Measurements from ENCODE around the gene COPS9. TPM values are rescaled to one million over a fixed set of nuclear protein-coding genes. Genes with fewer than 3 reads are reported as not detected.

The COPS9 gene
- total RNA-seq, 4 donors from 2014 or later: 65.4 to 243 (median 149) TPM

- TF ChIP-seq CTCF (IDR thresholded peaks at IDR 0.05; ENCODE audit: low read depth): no peak
Observed at GRCh38 chr2:240105982-240106381, 30.1 kb downstream of the COPS9 start.

GRCh38 chr2:240103136-240103535 is 33.0 kb downstream of the COPS9 start:
- no peak for TF ChIP-seq CTCF (IDR thresholded peaks at IDR 0.05; ENCODE audit: low read depth)

DNA sequence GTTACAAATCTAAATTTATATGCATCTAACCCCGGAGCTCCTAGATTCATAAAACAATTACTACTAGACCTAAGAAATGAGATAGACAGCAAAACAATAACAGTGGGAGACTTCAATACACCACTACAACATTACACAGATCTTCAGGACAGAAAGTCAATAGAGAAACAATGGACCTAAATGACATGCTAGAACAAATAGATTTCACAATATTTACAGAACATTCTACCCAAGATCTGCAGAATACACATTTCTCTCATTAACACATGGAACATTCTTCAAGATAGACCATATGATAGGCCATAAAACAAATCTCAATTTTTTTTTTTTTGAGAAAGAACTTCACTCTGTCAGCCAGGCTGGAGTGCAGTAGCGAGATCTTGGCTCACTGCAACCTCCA is 37.8 kb downstream of the COPS9 start:
- no peak for TF ChIP-seq CTCF (IDR thresholded peaks at IDR 0.05; ENCODE audit: low read depth)

DNA sequence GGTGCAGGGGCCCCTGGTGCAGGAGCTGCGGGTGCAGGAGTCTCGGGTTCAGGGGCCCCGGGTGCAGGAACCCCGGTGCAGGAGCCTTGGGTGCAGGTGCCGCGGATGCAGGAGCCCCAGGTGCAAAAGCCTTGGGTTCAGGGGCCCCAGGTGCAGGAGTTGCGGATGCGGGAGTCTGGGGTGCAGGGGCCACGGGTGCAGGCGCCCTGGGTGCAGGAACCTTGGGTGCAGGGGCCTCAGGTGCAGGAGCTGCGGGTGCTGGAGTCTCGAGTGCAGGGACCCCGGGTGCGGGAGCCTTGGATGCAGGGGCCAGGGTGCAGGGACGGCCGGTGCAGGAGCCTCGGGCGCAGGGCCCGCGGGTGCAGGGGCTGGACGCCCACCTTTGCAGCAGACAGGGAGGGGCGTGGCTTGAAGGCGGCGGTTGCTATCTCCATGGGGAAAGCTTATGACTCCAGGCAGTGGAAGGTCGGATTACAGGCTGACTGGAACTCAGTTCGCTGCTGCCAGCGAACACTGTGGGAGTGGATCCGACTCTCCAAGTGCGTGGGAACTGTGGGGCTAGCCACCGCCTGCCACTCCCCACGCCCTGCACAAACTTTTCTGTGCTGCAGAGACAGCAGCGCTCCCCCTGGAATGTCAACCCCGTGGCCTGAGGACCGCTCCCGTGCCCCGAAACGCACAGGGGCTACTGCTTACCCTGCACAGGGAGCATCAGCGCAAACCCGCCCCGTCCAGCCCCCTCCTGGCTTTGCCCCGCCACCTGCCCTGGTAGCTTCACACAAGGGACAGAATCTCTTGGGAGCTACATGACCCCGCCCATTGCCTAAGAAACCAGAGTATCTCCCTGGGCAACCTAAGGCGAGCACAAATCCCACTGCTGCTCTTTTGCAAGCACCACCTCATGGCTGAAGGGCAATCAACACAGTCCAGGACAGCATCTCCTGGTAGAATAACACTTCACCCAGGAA is 40.3 kb downstream of the COPS9 start:
- no peak for TF ChIP-seq CTCF (IDR thresholded peaks at IDR 0.05; ENCODE audit: low read depth)

DNA sequence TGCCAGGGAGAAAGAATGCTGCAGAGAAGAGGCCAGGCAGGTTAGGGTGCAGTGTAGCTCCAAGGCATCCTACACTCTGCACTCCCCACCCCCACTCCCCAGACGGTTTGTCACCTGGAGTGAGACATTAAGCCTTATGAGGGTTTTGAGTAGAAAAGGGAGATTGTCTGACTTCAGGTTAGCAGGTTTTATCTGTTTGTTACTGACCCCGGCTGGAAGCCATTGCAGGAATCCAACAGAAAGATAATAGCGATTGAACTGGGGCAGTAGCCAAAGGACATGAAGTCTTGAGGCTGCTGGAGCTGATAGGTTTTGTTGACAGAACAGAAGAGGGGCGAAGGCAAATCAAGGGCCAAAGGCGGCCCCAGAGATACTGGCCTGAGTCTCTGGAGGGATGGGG is 46.8 kb downstream of the COPS9 start:
- TF ChIP-seq CTCF (IDR thresholded peaks at IDR 0.05; ENCODE audit: low read depth): no peak

DNA sequence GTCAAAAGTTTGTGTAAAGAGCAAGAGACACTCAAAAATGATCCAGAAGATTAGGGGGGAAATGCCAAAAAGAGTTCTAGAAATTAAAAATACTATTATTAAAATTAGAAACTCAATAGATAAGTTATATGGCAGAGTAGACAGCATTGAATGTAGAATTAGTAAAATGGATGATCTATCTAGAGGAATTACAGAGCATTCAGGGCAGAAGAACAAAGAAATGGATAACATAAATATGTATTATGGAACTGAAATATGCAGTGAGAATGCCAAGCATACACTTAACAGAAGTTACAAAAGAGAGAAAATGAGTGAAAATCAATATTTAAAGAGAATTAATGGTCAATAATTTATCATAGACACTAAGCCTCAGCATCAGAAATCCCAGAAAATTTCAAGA is 49.5 kb downstream of the COPS9 start:
- TF ChIP-seq CTCF (IDR thresholded peaks at IDR 0.05; ENCODE audit: low read depth): no peak

Other genes starting within 250 kb of the COPS9 start
- gene NDUFA10, start 111.0 kb downstream of the COPS9 start, total RNA-seq: 100 to 1,000 TPM in 1 of 4 donors, 10 to 100 TPM in 3; 53.6 to 141 (median 87.8) TPM
- gene OR6B2, start 105.9 kb downstream of the COPS9 start, total RNA-seq: not detected
- gene OR6B3, start 82.8 kb downstream of the COPS9 start, total RNA-seq: not detected
- not detected for gene OTOS, start 4.4 kb upstream of the COPS9 start, total RNA-seq

Measured in subcutaneous adipose tissue (tissue), 4 donors.